HUES6 (cell line): ENCODE data around the gene EXOC6B.
"Not testable (repeated sequence)": the region's sequence is repeated elsewhere in the genome, so short reads cannot be mapped to it uniquely, and the experiment has no call there.

Experiments used
- H3K27ac ChIP-seq: 2 replicates; pipeline ENCODE4 v1.7.0; 2013; ENCODE audit warnings: low read depth, mild to moderate bottlenecking, low read length, inconsistent platforms
- H3K27me3 ChIP-seq: 2 replicates; pipeline ENCODE4 v1.6.1; 2013; ENCODE audit warnings: low read length; ENCODE audit not compliant: control insufficient read depth, insufficient read depth
- H3K36me3 ChIP-seq: 2 replicates; pipeline ENCODE4 v1.6.1; 2013; ENCODE audit warnings: low read length; ENCODE audit not compliant: control insufficient read depth, insufficient read depth
- H3K4me1 ChIP-seq: 2 replicates; pipeline ENCODE4 v1.6.1; 2013; ENCODE audit warnings: low read length; ENCODE audit not compliant: control insufficient read depth, insufficient read depth
- H3K4me3 ChIP-seq: 2 replicates; pipeline ENCODE4 v1.5.1; 2013; ENCODE audit warnings: low read depth, low read length
- H3K9ac ChIP-seq: one replicate; pipeline ENCODE4 v1.6.1; 2013; ENCODE audit warnings: mild to moderate bottlenecking, low read length
- H3K9me3 ChIP-seq: 2 replicates; pipeline ENCODE4 v1.6.1; 2013; ENCODE audit warnings: low read depth, low read length; ENCODE audit not compliant: control insufficient read depth, insufficient read depth

Gene EXOC6B

DNA sequence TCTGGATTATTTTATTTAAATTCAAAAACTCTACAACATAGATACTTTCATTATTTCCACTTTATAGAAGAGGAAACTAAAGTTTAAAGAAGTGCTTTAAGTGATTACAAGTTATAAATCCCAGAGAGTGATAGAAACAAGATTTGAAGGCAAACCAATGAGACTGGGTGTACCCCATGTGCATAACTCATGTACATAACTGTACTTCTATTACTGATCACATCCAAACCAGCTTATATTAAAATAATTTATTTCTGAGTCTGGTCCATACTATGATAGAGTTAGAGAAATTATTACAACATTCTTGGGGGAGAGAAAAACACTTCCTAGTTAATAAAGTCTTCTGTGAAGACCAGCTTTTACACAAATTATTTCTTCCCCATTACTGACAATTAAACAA lies 221.4 kb downstream of the EXOC6B start:
- Histone ChIP-seq H3K4me1 (peaks cover 8% of the 10 kb centered on the region; the same call in 1 of the 2 replicates), H3K9me3 (no peaks in the 10 kb centered on the region), H3K27ac (no peak overlapping the region), H3K9ac (no peak overlapping the region), H3K4me3 (no peak overlapping the region), H3K36me3 (no peaks in the 10 kb centered on the region), H3K27me3 (no peaks in the 10 kb centered on the region)

DNA sequence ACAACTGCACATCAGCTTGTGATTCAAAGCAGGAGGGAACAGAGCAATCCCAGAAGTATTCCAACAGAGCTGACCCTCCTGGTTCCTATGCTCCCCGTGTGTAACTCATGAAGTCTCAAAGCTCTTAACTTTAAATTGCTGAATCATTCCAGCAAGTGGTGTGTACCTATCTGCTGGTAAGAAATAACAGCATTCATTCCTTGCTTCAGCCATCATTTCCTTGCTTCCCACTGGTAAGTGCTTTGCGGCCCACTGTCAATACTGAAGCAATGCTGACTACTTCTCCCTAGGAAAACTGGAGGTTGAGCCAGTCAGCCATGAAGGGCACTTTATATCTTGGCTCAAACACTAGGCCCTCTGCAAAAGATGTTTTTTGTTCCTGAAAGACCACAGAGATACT lies 222.4 kb downstream of the EXOC6B start:
- H3K9ac ChIP-seq: no peak overlapping the region
- H3K4me1 ChIP-seq: peaks cover 8% of the 10 kb centered on the region; the same call in 1 of the 2 replicates
- H3K9me3 ChIP-seq: no peaks in the 10 kb centered on the region
- no peak overlapping the region for H3K4me3 ChIP-seq
- no peaks in the 10 kb centered on the region for H3K36me3 ChIP-seq
- H3K27me3 ChIP-seq: no peaks in the 10 kb centered on the region
- no peak overlapping the region for H3K27ac ChIP-seq

DNA sequence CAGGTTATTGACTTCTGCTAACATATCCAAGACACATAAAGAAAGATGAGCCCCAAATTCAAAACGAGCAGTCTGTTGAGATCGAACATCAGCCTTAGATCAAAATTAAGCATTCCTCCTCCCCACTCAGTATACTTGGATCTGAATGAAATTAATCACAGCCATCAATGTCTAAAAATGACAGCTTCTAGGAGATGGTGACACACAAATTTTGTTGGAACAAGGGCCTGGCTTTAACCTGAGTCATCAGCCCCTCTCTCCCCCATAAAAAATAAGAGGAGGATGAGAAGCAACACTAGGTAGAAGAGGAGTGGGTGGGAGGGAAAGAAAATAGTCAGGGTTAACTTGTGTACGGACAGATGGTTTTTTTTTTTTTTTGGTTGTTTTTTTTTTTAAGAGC lies 223.1 kb downstream of the EXOC6B start:
- Histone ChIP-seq H3K27me3 (no peaks in the 10 kb centered on the region), H3K4me3 (no peak overlapping the region), H3K36me3 (no peaks in the 10 kb centered on the region), H3K9ac (no peak overlapping the region), H3K4me1 (peaks cover 8% of the 10 kb centered on the region; the same call in 1 of the 2 replicates), H3K9me3 (no peaks in the 10 kb centered on the region), H3K27ac (no peak overlapping the region)

DNA sequence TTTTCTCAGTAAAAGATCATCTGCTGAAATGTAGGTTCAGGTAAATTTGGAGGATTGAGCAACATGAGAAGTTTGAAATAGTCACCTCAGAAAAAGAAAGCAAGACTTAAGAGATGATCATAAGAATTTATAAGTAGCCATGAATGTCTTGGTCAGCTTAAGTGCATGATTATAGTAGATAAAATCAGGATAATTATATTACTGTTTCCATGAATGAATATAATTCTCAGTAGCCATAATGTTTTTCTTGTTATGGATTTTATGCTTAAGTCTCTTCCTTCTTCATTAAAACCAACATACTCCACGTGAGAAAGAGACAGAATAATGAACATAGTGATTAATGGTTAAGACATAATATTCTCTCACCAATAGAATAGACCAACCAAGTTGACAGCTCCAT lies 223.7 kb downstream of the EXOC6B start:
- no peaks in the 10 kb centered on the region for H3K36me3 ChIP-seq
- H3K4me1 ChIP-seq: peaks cover 8% of the 10 kb centered on the region; the same call in 1 of the 2 replicates
- no peak overlapping the region for H3K9ac ChIP-seq
- no peaks in the 10 kb centered on the region for H3K27me3 ChIP-seq
- H3K9me3 ChIP-seq: no peaks in the 10 kb centered on the region
- no peak overlapping the region for H3K27ac ChIP-seq
- H3K4me3 ChIP-seq: no peak overlapping the region

DNA sequence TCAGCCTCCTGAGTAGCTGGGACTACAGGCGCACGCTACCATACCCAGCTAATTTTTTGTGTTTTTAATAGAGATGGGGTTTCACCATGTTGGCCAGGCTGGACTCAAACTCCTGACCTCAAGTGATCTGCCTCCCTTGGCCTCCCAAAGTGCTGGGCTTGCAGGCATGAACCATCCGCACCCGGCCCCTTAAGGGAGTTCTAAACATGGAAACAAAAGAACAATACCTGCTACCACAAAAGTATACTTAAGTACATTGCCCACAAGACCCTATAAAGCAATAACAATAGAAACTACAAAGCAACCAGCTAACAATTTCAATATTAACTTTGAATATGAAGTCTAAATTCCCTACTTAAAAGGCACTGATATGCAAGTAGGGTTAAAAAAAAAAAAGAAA lies 242.0 kb downstream of the EXOC6B start:
- H3K36me3 ChIP-seq, H3K9ac ChIP-seq, H3K4me1 ChIP-seq, H3K4me3 ChIP-seq, H3K27ac ChIP-seq, H3K27me3 ChIP-seq, H3K9me3 ChIP-seq: not testable (repeated sequence)

DNA sequence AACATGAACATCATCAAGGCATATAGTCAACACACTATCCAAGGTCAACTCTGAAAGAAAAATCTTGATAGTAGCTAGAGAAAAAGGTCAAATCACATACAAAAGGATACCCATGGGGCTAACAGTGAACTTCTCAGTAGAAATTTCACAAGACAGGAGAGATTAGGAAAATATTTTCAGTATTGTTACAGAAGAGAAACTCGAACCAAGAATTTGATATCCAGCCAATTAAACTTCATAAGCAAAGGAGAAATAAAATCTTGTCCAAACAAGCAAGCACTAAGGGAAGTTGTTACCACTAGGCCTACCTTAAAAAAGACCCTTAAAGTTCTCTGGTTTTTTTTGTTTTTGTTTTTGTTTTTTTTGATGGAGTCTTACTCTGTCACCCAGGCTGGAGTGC lies 242.5 kb downstream of the EXOC6B start:
- Histone ChIP-seq H3K27ac (no peak overlapping the region), H3K9me3 (no peaks in the 10 kb centered on the region), H3K9ac (no peak overlapping the region), H3K36me3 (no peaks in the 10 kb centered on the region), H3K27me3 (no peaks in the 10 kb centered on the region), H3K4me1 (no peaks in the 10 kb centered on the region), H3K4me3 (no peak overlapping the region)

DNA sequence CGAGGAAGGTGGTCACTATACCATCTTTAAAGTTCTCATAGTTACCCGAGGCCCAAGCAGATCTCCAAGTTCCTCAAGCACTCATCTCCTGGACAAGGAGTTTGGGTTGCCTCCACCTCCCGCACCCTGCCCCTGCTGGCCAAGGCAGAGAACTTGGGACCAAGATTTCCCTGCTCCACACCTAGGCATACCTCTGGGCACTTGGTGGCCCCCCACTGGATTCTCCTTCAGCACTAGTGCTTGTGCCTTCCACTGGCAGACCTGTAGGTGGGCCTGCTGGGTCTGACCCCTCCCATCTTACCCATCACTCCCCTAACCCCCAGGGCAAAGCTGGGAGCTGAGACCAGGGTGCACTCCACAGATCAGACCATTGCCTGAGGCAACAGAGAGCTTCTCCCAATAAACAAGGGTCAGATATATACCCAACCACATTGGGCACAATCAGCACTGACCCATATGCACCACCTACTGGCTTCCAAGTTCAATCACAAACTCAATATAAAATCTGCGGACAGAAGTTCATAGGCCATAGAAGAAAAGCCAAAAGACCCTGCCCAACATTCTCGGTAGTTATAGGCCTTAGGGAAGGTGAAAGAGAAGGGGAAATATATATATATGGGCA lies 244.2 kb downstream of the EXOC6B start:
- no peaks in the 10 kb centered on the region; the same call in 1 of the 2 replicates for H3K4me1 ChIP-seq
- no peaks in the 10 kb centered on the region for H3K36me3 ChIP-seq
- no peak overlapping the region for H3K9ac ChIP-seq
- H3K27ac ChIP-seq: no peak overlapping the region
- H3K27me3 ChIP-seq: no peaks in the 10 kb centered on the region
- H3K9me3 ChIP-seq: no peaks in the 10 kb centered on the region
- no peak overlapping the region for H3K4me3 ChIP-seq

DNA sequence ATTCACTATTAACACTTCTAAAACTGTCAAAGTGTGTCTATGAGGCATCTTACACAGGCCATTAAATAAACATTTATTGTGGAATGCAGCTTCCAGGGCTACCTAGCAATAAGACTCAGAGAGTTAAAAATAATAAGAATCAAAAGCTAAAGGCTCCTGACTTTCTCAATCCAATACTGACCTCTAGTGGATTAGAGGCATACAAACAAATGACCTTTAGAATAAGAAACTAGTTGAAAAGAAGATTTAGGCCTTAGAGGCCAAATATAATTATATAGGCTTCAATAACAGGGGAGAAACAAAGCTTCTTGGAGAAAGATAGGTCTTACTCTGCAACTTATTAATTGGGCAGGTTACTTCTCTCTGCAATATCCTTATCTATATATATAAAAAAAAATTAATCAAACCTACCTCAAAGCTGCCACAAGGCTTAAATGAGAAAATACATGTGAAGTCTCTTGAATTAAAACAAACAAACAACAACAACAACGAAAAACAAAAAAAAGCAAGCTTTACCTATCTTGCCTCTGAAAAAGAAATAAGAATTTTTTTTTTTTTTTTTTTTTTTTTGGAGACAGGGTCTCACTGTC lies 246.1 kb downstream of the EXOC6B start:
- Histone ChIP-seq H3K27ac (no peak overlapping the region), H3K9me3 (no peaks in the 10 kb centered on the region), H3K36me3 (no peaks in the 10 kb centered on the region), H3K4me1 (peaks cover 4% of the 10 kb centered on the region; the same call in 1 of the 2 replicates), H3K9ac (no peak overlapping the region), H3K4me3 (no peak overlapping the region), H3K27me3 (no peaks in the 10 kb centered on the region)

DNA sequence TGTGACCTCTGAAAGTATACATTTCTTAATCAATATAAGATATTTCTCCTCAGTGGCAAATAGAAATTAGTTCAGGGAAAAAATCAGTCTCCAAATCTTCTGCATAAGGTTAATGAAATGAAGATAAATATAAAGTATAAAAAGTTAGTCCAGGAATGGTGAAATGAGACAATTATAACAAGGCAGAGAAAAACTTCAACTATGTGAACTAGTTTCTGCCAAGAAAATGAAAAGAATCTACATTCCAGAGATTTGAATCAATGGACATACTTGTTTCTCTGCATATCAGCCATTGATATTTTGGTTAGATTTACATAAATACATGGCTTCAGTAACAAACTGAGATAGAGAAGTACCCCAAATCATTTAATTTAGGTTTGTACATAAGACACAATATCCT lies 249.0 kb downstream of the EXOC6B start:
- Histone ChIP-seq H3K27me3 (no peaks in the 10 kb centered on the region), H3K4me3 (no peak overlapping the region), H3K4me1 (peaks cover 7% of the 10 kb centered on the region; the same call in 1 of the 2 replicates), H3K27ac (no peak overlapping the region), H3K36me3 (no peaks in the 10 kb centered on the region), H3K9me3 (no peaks in the 10 kb centered on the region), H3K9ac (no peak overlapping the region)

DNA sequence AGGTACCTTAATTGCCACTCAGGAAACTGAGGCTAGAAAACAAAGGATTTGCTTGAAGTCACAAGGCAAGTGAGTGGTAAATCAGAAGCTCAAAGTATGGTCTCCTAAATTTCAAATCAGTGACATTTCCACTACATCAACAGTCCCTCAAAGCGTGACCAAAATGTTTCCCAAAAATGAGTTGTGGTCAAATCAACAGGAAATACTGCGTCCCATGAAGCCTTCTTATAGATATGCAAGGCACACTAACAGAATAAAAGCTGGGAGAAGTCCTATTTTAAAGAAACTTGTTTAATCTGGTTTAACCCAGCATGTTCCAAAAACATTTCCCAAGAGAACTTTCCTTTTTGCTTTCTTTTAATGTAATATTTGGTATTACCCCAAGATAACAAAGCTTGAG lies 249.4 kb downstream of the EXOC6B start:
- Histone ChIP-seq H3K36me3 (no peaks in the 10 kb centered on the region), H3K4me1 (peaks cover 7% of the 10 kb centered on the region; the same call in 1 of the 2 replicates), H3K4me3 (no peak overlapping the region), H3K9me3 (no peaks in the 10 kb centered on the region), H3K9ac (no peak overlapping the region), H3K27ac (no peak overlapping the region), H3K27me3 (no peaks in the 10 kb centered on the region)

DNA sequence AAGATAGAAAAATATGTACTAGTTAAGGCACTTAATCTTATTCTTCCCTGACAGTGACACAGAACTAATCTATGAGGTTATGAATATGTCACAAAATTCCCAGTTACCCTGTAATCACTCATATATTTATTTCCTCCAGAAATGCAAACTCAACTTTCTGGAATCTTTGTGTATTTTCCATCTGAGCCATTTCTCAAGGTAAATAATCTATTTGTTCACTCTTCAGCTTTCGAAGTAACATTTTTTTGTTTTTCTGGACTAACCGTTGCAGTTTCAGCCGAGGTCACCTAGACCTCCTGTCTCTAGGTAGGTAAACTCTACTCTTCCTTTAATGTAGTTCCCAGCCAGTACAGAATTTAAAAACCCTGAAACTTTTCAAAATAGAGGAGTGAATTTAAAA lies 250.9 kb downstream of the EXOC6B start:
- Histone ChIP-seq H3K36me3 (no peaks in the 10 kb centered on the region), H3K4me1 (peaks cover 7% of the 10 kb centered on the region; the same call in 1 of the 2 replicates), H3K9ac (no peak overlapping the region), H3K9me3 (no peaks in the 10 kb centered on the region), H3K4me3 (no peak overlapping the region), H3K27ac (no peak overlapping the region), H3K27me3 (no peaks in the 10 kb centered on the region)
